H1 (cell line): Measurements from ENCODE around the gene PGLYRP4. TPM values are rescaled to one million over a fixed set of nuclear protein-coding genes. Genes with fewer than 3 reads are reported as not detected.

ENCODE experiments used
- BRCA1 ChIP-seq: IDR thresholded peaks from 2 replicates; pipeline ENCODE4 v1.6.1; 2012; ENCODE audit warnings: low read depth, low read length, improper control_type of control experiment
- CBX8 ChIP-seq: fragments of 300-800, 300-1000 bp; sonication (generic); IDR thresholded peaks from 2 replicates; pipeline ENCODE4 v1.7.1; 2016; ENCODE audit warnings: low read depth, low read length, borderline replicate concordance
- RFX5 ChIP-seq: IDR thresholded peaks from 2 replicates; pipeline ENCODE4 v1.6.1; 2011; ENCODE audit warnings: low read depth, low read length, improper control_type of control experiment, borderline replicate concordance
- SP1 ChIP-seq: IDR thresholded peaks from 2 replicates; pipeline ENCODE4 v1.6.1; 2011; ENCODE audit warnings: low read depth, low read length
- SP4 ChIP-seq: IDR thresholded peaks from 2 replicates; pipeline ENCODE4 v1.6.1; 2012; ENCODE audit warnings: low read length, inconsistent platforms
- TAF7 ChIP-seq: optimal IDR thresholded peaks from 2 replicates; pipeline ENCODE3; 2011; ENCODE audit warnings: low read depth, mild to moderate bottlenecking, inconsistent platforms, low read length, moderate library complexity, borderline replicate concordance
- polyA plus RNA-seq, 7 experiments: library from polyadenylated mRNA; depleted of rRNA in 3 of 7; stranded (reverse) in 5 of 7; unstranded in 2 of 7; fragments of >200 nt in 5 of 7; fragments of 200-250 nt in 2 of 7; gene quantifications; 1 replicate in 5 of 7; 2 replicates in 1 of 7; 4 replicates in 1 of 7; pipeline versions ENCODE4 v1.2.1 to v1.2.3, GENCODE V29; 2011 to 2013; ENCODE audit warnings: missing spikeins in 2 of 7, mixed read lengths in 2 of 7
- total RNA-seq: library from RNA; stranded (reverse); fragmentation: NEBNext Ultra II Directional; extraction: Animal tissue kit (Norgen Biotek cat#: 25700); gene quantifications from 2 replicates; pipeline ENCODE4 v1.2.1, GENCODE V29; 2021
- TF ChIP-seq, protein P1 (sequence below): IDR thresholded peaks from 2 replicates; pipeline ENCODE4 v1.6.1; 2012; ENCODE audit warnings: low read length, inconsistent platforms

Gene PGLYRP4
- total and polyA plus RNA-seq, 2 of the 8 experiments (the other 6 are each of a cell fraction or from before 2014, with no cell fraction given) = not detected

DNA sequence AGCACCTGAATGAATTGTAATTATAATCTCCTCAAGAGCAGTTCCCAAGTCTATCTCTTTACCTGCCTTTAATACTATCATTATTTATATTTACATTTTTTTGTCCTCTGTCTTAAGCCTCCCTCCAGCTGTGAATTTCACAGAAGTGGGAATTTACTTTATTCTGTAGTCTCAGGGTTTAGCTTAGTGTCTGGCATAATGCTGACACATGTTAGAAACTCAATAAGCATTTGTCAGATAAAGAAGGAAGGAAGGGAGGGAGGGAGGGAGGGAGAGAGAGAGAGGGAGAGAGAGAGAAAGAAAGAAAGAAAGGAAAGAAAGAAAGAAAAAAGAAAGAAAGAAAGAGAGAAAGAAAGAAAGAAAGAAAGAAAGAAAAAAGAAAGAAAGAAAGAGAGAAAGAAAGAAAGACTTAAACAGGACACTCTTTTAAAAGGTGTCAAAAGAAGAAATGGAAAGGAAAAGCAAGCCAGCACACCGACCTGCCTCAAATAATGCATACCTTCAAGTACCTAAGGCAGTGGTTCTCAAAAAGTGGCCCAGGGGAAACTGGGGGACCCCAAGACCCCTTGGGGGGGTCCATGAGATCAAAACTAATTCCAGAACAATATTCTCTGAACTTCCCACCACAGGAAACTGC is 1.8 kb upstream of the PGLYRP4 start (continued):
- no peak for TF ChIP-seq TAF7
- TF ChIP-seq SP1 = no peak
- TF ChIP-seq RFX5 = no peak
- TF ChIP-seq BRCA1 = no peak
- no peak for TF ChIP-seq SP4
- TF ChIP-seq, protein P1, sequence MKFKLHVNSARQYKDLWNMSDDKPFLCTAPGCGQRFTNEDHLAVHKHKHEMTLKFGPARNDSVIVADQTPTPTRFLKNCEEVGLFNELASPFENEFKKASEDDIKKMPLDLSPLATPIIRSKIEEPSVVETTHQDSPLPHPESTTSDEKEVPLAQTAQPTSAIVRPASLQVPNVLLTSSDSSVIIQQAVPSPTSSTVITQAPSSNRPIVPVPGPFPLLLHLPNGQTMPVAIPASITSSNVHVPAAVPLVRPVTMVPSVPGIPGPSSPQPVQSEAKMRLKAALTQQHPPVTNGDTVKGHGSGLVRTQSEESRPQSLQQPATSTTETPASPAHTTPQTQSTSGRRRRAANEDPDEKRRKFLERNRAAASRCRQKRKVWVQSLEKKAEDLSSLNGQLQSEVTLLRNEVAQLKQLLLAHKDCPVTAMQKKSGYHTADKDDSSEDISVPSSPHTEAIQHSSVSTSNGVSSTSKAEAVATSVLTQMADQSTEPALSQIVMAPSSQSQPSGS = no peak
- TF ChIP-seq CBX8 = no peak
